LoVo (cell line): ENCODE measurements around the gene RAE1.

Experiments used
- DNase-seq: peaks from one replicate; pipeline ENCODE4 v3.0.0-alpha.2; 2016; ENCODE audit warnings: low spot score

RAE1 gene

DNA sequence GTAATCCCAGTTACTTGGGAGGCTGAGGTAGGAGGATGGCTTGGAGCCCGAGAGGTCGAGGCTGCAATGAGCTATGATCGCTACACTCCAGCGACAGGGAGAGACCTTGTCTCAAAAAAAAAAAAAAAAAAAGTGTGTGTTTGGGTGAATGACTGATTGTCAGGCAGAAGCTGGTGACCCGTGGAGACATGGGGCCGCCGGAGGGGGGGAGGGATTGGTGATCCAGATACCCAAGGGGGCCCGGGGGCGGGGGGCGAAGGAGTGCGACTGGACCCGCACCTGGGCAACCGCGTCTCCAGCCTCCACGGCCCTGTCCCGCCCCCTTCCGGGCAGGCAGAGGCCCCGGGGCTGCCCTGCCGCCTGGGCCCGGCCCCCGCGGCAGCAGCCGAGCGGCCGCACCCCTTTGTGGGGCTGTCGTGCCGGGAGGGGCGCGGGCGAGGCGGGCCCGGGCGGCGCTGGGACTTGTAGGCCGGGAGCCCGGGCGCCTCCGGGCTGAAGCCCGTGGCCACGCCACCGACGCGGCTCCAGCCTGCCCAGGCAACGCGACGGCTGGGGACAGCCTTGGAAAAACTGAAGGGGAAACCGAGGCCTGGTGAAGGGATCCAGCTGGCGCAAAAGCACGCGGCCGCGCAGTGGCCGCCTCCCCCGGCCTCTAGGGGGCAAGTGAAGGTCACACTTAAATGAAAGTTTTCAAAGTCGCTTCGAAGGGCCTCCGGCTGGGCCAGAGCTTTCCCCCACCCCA, 38.1 kb downstream of the RAE1 start:
- DNase-seq: peak; percentile 80

DNA sequence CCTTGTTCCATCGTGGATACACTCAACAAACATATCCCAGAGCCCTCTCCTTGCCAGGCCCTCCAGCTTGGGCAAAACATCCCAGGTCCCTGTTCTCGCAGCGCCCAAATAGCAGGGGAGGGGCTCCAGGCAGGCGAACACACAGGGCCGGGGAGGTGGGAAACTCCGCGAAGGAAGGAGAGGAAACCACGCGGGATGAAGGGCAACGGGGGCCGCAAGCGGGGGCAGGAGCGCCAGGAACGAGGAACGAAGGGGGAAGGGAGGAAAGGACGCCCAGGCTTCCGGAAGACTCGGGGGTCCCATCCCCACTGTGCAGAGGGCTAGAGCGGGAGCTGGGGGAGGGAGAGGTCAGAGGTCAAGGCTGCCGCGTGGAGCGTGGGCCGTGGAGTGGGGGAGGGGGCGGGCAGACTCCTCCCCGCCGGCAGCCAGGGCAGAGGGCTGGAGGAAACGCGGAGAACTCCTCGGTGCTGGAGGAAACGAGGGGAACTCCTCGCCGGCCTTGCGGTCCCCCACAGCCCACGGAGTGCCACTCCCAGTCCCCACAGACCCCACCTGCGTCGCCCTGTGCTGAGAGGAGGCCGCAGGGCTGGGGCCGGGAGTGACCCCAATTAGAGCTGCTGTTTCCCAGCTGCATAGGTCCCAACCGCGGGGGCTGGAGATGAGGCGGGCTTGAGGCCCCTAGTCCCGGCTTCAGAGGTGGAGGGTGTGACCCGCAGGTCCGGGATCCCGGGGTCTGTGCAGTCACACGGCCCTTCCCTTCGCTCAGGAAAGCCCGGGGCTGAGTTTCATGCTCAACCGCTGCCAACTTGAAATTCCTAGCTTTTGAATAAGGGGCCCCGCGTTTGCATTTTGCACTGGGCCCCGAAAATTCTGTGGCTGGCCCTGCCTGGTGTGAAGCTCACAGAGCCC, 38.9 kb downstream of the RAE1 start:
- DNase-seq: no peak

DNA sequence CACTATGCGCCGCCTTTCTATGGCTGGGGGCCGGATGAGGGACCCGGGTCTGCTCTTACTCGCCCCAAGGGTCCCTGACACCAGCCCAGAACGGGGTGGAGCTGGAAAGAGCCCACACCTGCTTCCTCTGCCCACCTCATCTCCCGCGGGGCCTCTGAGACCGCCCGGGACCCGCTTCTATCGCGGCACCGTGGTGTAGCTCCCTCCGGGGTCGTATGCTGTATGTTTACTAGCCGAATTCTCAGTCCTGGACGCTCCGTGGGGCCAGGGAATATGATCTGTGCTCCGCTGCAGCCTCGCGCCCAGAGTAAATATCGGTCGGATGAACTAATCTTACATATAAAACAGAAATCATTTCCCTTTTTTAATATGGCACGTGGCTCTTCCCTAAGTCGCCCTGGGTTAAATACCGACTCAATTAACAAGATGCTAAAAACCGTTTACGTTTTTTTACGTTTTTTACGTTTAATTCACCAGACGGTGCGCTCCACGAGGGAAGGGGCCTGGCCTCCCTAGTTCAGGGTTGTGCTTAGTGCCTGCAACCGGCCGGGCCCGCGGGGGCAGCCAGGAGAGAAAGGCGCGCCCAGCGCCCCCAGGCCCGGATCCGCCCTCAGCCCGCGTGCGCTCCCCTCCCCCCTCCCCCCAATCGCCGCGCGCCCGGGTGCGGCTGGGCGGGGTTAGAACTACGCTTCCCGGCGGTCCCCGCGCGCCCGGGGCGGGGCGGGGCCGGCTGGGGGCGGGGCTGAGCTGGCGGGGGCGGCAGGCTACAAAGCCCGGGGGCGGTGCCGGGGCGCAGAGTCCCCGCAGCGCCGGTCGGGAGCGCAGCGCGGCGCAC, 39.8 kb downstream of the RAE1 start, which contains the start of gene RBM38:
TSS of gene RBM38 (plus strand) at position 793 of the 835 bp plus-strand sequence. CDS start 186 bp downstream, outside the sequence.
- DNase-seq: peak; percentile 73

DNA sequence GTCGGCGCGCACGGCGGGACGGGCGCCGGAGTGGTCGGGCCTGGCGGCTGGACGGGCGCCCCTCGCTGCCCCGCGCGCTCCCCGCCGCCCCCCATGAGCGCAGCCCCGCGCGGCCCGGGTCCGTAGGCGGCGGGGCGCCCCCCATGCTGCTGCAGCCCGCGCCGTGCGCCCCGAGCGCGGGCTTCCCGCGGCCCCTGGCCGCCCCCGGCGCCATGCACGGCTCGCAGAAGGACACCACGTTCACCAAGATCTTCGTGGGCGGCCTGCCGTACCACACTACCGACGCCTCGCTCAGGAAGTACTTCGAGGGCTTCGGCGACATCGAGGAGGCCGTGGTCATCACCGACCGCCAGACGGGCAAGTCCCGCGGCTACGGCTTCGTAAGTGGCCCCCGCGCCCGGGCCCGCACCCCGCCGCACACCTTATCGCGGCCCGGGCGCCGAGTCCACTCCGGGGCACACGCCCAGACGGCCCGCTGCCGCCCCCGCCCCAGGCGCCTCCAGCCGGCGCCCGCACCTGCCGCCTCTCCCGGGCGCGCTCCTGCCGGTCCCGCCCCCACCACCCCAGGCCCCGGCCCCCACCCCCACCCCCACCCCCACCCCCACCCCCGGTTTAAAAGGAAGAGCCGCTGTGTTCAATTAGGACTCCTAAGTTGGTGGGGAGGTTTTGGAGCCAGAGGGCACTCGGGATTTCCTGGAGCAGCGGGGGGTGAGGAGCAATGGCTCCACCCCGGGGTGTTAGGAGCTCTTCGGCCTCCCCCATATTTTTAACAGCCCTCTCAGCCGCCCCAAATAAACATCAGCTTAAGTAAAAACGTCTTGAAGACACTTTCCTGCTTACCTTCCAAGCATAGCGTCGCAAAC, 40.6 kb downstream of the RAE1 start:
- peak; percentile 17 for DNase-seq

DNA sequence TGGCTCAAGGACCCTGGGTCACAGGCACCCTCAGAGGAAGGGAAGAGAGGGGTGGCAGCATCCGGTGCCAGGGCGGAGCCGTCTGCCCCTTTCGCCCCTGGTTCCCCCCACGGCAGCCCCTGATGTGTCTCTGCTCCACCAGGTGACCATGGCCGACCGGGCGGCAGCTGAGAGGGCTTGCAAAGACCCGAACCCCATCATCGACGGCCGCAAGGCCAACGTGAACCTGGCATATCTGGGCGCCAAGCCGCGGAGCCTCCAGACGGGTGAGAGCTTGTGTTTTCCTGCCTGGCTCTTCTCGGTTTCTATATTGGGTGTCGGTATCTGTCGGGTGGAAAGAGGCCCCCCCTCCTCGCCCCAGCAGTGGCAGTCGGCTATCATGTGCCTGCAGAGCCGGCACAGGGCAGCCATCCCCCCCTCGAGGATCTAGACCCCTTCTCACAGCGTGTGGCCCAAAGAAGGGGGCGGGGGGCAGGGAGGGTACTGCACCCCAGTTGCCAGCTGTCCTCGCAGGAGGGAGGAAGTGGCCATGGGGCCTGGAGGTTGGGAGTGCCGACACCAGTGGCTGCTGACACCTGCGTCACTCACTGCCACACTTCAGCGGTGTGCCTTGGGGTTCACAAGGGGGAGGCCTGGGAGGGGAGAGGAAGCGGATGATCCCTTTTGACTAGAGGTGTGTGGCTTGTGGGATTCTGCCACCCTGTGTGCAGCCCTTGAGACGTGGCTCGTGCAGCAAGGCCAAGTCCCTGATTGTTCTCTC, 41.6 kb downstream of the RAE1 start:
- no peak for DNase-seq

DNA sequence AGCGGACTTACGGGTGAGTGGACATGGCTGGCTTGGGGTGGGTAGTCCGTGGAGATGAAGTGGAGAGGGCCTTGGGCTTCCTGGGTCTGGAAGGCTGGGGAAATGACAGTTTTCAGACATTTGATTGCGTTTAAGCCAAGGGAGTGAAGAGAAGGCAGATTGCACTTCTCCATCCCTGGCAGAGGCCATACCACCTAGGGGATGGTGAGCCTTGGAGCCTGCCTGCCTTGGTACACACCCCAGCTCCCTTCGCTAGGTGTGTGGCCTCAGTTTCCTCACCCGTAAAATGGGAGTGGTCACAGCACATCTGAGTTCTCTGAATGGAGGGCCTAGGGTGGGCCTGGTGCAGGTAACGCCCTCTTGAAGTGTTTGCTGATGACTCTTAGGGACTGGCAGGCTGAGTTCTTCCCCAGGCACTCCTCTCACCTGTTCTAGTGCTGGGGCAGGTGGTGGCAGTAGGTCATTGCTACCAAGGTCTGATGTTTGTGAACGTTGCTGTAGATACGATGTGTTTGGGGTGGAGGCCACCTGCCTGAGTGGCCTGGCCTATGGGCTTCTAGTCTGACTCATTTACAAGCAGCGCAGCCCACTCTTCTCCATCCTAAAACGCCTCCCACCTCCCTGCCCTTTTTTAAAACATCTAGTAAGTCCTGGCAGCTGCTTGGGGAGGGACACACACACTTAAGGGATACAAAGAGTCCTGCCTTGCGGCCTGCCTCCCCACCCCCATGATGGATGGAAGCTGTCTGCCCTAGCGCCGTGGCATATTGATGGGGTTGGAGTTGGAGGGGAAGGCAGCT, 42.5 kb downstream of the RAE1 start:
- DNase-seq: no peak

DNA sequence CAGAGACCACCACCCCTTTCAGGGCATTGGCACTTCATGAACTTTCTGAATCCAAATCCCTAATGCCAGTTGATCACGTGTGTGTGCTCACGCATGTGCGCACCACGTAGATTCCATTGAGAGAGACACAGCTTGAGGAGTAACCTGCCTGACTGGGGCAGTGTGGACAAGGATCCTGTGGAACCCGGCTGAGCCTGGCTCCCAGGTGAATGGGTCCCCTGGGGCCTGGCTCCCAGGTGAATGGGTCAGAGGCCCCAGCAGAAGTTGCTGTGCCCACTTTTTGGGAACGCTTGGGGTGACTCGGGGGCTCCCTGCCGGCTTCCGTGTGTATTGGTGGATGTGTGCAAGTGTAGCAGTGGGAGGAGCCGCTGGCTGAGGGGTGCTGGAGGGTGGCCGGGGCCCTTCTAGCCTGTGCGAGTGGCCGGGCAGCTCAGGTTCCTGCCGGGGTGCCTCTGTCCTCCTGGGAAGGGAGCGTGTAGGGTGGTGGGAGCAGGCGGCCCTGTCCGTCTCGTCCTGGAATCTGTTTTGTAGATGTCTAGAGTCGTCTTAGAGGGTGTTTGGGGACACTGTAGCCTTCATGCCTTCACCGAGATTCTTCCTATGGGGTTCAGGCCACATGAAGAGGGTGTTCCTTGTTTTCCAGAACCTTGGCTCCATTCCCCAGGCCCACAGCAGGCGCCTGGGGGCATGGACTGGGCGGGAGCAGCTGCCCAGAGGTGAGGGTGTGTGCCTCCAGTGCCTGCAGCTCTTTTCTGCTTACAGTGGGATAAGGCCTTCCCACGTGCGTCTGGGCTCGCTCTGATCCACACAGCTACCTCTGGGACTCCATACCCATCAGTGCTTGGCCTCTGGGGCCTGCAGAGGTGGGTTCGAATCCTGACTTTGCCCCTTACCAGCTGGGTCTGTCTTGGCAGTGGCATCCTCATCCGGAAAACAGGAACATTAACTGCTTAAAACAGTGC, 43.3 kb downstream of the RAE1 start:
- DNase-seq: no peak

DNA sequence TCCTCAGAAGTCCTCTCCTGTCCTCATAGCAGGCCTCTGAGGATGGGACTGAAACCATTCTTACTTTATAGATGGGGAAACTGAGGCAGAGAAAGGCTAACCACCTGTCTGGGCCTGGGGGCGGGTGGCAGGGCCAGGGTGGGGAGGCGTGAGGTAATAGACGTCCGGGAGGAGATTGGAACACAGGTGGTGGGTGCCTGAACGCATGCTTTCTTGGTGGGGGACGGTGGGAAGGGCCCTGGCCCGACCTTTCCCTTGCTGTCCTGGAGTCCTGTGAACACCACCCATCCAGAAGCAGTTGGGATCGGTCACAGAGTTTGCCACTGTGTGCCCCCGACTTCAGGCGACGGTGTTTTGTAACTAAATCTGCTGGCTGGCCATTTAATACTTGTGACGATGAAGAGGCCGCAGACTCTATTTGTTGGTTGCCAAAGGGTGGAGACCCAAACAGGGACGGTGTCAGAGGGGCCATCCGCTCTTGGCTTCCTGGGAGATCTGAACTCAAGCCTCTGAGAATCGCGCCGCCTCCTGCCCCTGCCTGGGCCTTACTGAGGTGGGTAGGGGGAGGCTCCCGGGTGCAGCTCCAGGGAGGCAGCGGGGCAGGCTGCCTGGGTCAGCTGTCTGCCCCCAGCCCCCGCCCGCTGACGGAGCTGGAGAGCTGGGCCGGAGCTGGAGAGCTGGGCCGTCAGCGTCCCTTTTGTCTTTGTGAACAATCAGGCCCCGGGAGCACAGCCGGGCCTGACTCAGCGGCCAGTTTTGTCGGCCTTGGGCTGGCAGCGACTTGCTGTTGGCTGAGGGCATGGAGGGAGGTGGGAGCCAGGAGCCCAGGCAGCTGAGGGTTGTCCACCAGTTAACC, 44.3 kb downstream of the RAE1 start:
- DNase-seq: no peak

DNA sequence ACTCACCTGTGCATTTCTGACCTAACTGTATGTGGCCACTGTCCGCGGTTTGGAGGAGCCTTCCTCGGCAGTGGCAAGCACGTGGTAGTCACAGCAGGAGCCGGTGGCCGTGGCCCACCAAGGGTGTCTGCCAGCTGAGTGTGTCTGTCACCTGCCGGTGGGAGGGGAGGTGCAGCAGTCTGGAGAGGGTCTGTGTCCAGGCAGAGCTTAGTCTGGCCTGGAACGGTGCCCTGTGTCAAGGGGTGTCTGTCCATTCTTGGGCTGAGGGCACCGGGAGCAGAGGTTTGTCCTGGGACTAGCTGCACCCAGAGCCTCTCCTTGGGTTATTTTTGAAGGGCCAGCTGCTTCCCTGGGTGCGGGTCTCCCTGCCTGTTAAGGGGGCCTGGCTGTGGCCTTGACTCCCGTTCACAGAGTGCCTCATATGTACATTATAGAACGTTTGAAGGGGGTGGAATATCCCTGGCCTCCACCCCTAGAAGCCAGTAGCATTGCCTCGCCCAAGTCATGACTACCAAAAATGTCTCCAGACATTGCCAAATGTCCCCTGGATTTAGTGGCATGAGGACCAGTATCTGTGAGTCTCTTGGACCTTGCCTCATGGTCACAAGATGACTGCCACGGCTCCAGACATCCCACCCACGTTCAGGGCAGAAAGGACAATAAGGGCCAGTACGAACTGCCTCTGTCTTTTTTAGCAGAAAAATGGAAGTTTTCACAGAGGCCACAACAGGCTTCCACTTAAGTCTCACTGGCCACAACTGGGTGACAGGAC, 45.3 kb downstream of the RAE1 start:
- no peak for DNase-seq

DNA sequence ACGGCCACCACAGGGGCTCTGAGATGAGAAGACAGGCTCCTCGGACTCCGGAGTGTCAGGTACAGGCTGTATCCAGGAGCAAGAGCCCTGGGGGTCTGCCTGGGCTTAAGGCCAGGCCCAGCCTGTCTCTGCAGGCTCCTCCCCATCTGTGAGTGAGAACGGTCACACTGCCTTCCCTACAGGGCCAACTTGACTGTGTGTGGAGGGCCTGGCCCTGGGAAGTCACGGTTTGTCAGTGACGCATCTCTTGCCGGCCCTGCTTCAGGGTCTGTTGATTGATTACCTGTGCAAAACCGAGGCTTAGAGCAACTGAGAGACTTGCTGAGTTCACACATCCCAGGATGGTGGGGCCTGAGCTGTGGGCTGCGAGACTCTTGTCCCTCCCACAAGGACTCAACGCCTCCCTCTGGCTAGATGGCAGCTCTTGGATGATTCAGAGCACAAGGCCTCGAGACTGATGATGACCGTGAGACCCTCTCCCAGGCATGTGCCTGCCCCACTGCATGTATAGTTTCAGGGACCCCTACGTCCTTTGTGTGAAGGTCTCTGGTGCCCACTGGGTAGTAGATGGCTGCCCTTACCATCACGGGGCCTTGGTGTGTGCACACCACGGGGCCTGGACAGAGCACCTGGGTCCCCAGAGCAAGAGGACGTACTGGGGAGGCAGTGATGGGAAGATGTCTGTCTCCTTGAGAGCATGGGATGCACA, 46.1 kb downstream of the RAE1 start:
- DNase-seq: no peak

DNA sequence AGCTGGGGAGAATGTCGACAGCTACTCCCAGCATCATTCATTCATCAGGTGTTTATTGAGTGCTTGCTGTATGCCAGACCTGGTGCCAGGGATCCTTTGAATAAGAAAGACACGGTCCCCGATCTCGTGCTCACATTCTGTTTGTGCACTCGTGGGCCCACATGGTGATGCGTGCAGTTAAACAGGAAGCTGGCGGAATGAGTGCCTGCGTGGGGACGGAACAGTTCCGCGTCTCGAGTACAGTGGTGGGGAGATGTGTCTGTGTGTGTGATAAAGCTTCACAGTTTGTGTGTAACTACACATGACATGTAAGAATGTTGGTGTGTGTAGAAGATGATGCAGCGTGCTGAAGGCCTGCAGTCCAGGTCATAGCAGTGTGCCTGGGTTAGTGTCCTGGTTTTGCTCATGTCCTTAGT, 46.6 kb downstream of the RAE1 start:
- no peak for DNase-seq

DNA sequence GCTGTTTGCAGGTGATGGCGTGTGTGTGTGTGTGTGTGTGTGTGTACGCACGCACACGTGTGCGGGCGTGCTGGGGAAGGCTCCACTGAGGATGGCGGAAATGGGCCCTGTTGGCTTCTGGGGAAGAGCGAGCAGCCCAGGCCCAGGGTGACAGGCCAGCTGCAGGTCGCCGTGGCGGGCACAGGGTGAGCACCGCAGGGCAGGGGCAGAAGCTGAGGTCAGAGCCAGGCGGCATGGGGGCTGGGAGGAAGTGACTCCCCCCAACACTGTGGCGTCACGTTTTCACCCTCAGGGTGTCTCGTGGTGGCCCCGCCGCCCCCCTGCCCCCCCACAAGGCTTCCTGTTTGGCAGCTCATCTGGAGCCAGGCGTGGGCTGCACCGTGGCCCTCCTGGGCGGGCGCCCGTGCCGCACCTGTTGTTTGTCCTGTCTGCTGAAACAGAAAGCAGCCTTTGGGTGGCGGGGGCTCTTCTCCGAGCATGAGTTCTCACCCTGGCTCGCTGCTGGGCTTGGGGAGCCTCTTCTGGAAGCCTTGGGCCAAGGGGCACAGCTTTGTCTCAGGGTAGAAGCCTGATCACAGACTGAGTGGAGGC, 47.3 kb downstream of the RAE1 start:
- DNase-seq: no peak

DNA sequence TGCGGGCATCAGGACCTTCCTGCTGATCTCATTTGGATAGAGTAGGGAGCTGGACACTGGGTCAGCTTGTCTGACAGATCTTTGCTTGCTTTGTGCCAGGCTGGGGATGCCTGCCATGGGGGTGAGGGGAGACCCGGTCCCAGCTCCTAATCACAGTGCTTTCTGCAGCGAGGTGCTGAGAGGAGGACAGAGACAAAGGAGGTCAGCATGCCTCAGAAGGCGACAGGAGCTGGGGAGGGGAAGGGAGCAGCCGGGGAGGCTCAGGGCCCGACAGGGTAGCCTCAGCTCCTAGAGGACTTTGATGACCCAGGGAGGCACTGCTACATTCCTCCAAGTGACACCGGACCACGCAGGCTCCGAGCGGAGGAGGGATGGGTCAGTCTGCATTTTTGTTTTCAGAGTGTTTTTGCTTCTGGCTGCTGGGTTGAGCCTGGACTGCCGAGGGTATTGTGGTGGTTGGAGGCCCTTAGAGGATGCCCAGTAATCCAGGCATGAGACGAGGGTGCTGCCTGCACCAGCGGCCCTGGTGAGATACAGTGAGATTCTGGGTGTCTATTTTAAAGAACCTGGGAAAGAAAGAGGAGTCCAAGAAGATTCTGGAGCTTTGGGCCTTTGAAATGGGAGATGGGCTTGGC, 48.0 kb downstream of the RAE1 start:
- DNase-seq: no peak

DNA sequence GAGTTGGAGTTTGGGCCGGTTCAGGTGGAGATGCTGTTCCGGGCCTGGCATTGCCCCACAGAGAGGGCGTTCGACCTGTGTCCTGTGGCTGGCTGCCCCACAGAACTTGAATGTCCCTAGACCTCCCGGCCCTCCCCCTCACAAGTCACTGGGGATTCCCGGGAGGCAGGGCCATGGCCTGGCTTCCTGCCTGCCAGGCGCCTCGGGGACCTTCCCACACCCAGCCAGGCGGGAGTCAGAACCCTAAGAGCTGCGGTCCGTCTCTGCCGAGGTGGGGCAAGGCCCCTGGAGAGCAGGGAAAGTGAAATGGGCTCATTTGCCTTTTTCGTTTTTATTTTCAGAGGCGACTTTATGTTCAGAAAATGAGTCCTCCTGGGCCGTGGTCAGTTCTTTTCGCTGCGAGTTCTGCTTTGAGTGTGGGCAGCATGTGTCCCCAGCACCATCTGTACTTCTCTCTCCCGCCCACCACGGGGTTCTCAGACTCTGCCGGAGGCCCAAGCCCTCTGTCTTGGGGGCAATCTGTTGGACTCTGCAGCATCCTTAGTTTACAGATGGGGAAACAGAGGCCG, 48.6 kb downstream of the RAE1 start:
- no peak for DNase-seq

DNA sequence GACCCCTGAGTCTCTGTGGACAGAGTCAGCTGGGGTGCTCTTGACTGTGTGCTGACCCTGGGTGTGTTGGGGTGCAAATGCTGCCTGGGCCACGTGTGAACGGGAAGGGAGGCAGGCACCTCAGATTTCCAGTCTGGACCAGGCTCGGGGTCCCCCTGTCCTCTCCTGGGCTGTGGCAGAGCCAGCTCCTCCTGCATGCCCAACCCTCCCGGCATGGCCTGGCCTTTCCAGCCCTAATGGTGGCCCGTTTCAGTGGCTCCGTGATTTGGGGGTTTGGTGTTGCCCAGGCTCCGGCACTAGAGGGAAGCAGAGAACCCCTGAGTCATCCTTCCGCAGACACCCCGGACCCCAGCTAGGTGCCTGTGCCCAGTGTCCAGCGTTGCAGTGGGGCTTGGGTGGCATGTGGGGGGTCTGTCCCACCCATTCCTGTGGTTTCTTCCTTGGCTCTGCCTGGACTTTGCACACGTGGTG, 49.2 kb downstream of the RAE1 start:
- no peak for DNase-seq
